Fibroblast of lung (primary cell): ENCODE data around the gene RNF38.

Experiments used
- EZH2 ChIP-seq: IDR thresholded peaks from 2 replicates; pipeline ENCODE4 v1.5.1; 2012; ENCODE audit warnings: low read length, control low read depth, mild to moderate bottlenecking; ENCODE audit errors: missing control alignments
- TF ChIP-seq, protein P1 (sequence below), 2 donors: IDR thresholded peaks in 1 of 2; conservative IDR thresholded peaks in 1 of 2; 1 replicate in 1 of 2; 2 replicates in 1 of 2; pipeline ENCODE4 v1.5.1; 2011 to 2012; ENCODE audit warnings: low read length in 2 of 2, control low read depth in 1 of 2, inconsistent platforms in 1 of 2, low read depth in 1 of 2, mild to moderate bottlenecking in 1 of 2

DNA sequence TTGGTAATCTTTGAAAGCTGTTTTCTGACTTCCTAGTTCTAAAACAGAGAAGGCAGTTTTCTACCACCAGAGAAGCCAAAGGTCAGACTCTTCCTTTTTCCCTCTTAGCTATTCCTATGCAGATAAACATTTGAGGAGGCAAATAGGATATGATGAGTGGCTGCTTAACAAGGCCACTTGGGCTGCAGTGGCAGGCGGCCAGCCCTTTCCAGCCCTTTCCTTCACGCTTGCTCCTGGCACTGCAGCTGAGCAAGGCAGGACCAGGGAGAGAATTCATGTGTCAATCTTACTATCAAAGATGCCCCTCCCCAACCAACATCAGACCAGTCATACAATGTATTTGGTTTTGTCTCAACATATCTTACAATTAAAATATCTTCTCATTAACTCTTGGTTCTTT, 36.8 kb upstream of the RNF38 start:
- TF ChIP-seq, protein P1, sequence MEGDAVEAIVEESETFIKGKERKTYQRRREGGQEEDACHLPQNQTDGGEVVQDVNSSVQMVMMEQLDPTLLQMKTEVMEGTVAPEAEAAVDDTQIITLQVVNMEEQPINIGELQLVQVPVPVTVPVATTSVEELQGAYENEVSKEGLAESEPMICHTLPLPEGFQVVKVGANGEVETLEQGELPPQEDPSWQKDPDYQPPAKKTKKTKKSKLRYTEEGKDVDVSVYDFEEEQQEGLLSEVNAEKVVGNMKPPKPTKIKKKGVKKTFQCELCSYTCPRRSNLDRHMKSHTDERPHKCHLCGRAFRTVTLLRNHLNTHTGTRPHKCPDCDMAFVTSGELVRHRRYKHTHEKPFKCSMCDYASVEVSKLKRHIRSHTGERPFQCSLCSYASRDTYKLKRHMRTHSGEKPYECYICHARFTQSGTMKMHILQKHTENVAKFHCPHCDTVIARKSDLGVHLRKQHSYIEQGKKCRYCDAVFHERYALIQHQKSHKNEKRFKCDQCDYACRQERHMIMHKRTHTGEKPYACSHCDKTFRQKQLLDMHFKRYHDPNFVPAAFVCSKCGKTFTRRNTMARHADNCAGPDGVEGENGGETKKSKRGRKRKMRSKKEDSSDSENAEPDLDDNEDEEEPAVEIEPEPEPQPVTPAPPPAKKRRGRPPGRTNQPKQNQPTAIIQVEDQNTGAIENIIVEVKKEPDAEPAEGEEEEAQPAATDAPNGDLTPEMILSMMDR (conservative IDR thresholded peaks at IDR 0.05 in 1 of 2, IDR thresholded peaks at IDR 0.05 in 1 of 2; ENCODE audit: low read depth in 1 of 2, low read length in 2 of 2): no peak
- TF ChIP-seq EZH2: no peak
